GM12892 (cell line): Measurements from ENCODE around the gene PCDHA13.

Experiments
- POLR2A ChIP-seq: IDR thresholded peaks from 2 replicates; pipeline ENCODE4 v1.6.1; 2011; ENCODE audit warnings: low read depth, low read length, control low read depth
- POLR2AphosphoS5 ChIP-seq: IDR thresholded peaks from 2 replicates; pipeline ENCODE4 v1.6.1; 2011; ENCODE audit warnings: low read depth, low read length, control low read depth
- TAF1 ChIP-seq: IDR thresholded peaks from 2 replicates; pipeline ENCODE4 v1.6.1; 2011; ENCODE audit warnings: low read depth, mild to moderate bottlenecking, control low read depth, low read length, borderline replicate concordance

DNA sequence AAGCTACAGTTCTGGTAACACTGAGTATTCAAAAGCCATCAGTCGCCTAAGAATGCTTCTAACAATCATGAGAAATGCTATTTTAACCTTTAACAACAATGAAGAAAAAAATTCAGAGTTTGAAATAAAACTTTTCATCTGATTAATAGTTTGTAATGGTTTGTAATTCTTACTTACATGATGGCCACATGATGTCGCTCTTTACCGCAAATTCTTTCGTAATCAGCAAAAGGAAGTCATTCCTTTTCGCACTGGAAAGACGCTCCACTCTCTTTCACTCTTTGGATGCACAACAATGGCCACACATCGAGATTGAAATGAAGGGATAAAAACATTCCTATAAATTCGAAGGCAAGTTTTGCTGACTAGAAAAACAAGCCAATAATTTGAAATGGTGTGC is 47.9 kb upstream of the PCDHA13 start, which contains the start of gene PCDHA7:
- no peak for TF ChIP-seq POLR2AphosphoS5
- no peak for TF ChIP-seq POLR2A
- TF ChIP-seq TAF1, result no peak
